K562 (cell line): Measurements from ENCODE around the gene SHMT1. TPM values are rescaled to one million over a fixed set of nuclear protein-coding genes. Genes with fewer than 3 reads are reported as not detected.

Experiments
- ATAC-seq: fragments of 200-7000 bp; cut with Tn5 transposase; 3 replicates; pipeline ENCODE4 v1.9.1; 2020; ENCODE audit warnings: moderate library complexity
- BruUV-seq: library from RNA; stranded (reverse); fragments of 400-500 nt; replicated peaks from 2 replicates; lab custom pipeline; 2021; lab: Mats Ljungman, UMichigan
- CTCF ChIA-PET: fragments of 300-600 bp; formaldehyde crosslinking; extraction: SDS; loops from one replicate; lab custom pipeline; 2021; ENCODE audit warnings: low intra/inter-chr PET ratio; lab: Yijun Ruan, JAX
- POLR2A ChIA-PET: fragments of 300-600, 350-650 bp; sonication (Branson Sonifier 250); formaldehyde crosslinking; extraction: SDS; loops from one replicate; lab custom pipeline; 2021; ENCODE audit warnings: antibody characterized with exemption, inconsistent platforms; lab: Yijun Ruan, JAX
- DNase-seq, 4 experiments: peaks; one replicate each; pipeline versions ENCODE4 v3.0.0 to v3.0.0-alpha.2; 2011 to 2018; ENCODE audit warnings: low spot score in 3 of 4, mixed read lengths in 3 of 4; ENCODE audit errors: extremely low read depth in 1 of 4
- FAIRE-seq: peaks from 2 replicates; lab custom pipeline; 2011; peaks lifted over from hg19 to GRCh38; lab: Jason Lieb, UNC
- H2AFZ ChIP-seq: 2 replicates; pipeline ENCODE4 v1.6.0; 2011; ENCODE audit warnings: low read depth, low read length, control low read depth, inconsistent platforms
- H3K27ac ChIP-seq: fragments of 200-600 bp; 3 replicates; pipeline ENCODE4 v1.8.0; 2011; ENCODE audit warnings: low read depth, mild to moderate bottlenecking, control low read depth, inconsistent platforms, low read length, moderate library complexity, mixed read lengths; ENCODE audit errors: extremely low read depth
- H3K27me3 ChIP-seq, 2 experiments: fragments of 300-600 bp in 1 of 2; 2 replicates in 1 of 2; 3 replicates in 1 of 2; pipeline versions ENCODE4 v1.6.0 to v1.8.0; 2011; ENCODE audit warnings: inconsistent platforms in 2 of 2, low read length in 2 of 2, mild to moderate bottlenecking in 1 of 2, mixed read lengths in 1 of 2, moderate library complexity in 1 of 2; ENCODE audit not compliant: control insufficient read depth in 2 of 2, insufficient read depth in 2 of 2
- H3K36me3 ChIP-seq: fragments of 300-600 bp; 3 replicates; pipeline ENCODE4 v1.8.0; 2011; ENCODE audit warnings: mild to moderate bottlenecking, low read length, inconsistent platforms; ENCODE audit not compliant: control insufficient read depth, insufficient read depth
- H3K4me1 ChIP-seq, 2 experiments: fragments of 200-600 bp in 1 of 2; replicated peaks in 1 of 2; 2 replicates in 1 of 2; 3 replicates in 1 of 2; pipeline versions ENCODE4 v1.5.1 to v1.8.0; 2011; ENCODE audit warnings: inconsistent platforms in 2 of 2, low read length in 2 of 2, mild to moderate bottlenecking in 1 of 2, mixed read lengths in 1 of 2, moderate library complexity in 1 of 2; ENCODE audit not compliant: control insufficient read depth in 2 of 2, insufficient read depth in 2 of 2
- H3K4me2 ChIP-seq: 2 replicates; pipeline ENCODE4 v1.6.1; 2011; ENCODE audit warnings: low read length, control low read depth, inconsistent platforms, mixed read lengths; ENCODE audit not compliant: insufficient read depth
- H3K4me3 ChIP-seq: fragments of 200-600 bp; sonication (generic), shearing (Covaris generic); 2 replicates; pipeline ENCODE4 v1.5.1; 2016; ENCODE audit warnings: control low read depth, inconsistent platforms
- H3K79me2 ChIP-seq: fragments of 200-600 bp; 3 replicates; pipeline ENCODE4 v1.8.0; 2011; ENCODE audit warnings: low read length, inconsistent platforms; ENCODE audit not compliant: control insufficient read depth, insufficient read depth
- H3K9ac ChIP-seq, 2 experiments: 2 replicates each; pipeline versions ENCODE4 v1.6.0 to v1.6.1; 2011; ENCODE audit warnings: low read depth in 2 of 2, low read length in 2 of 2, control low read depth in 1 of 2, inconsistent platforms in 1 of 2, mild to moderate bottlenecking in 1 of 2, mixed read lengths in 1 of 2; ENCODE audit not compliant: insufficient read depth in 1 of 2
- H3K9me1 ChIP-seq: one replicate; pipeline ENCODE4 v1.6.0; 2011; ENCODE audit warnings: inconsistent platforms, mild to moderate bottlenecking, low read length, moderate library complexity; ENCODE audit not compliant: control insufficient read depth, insufficient read depth
- H3K9me3 ChIP-seq: replicated peaks from 2 replicates; pipeline ENCODE4 v1.5.1; 2011; ENCODE audit warnings: low read depth, low read length, inconsistent platforms; ENCODE audit not compliant: control insufficient read depth, insufficient read depth
- H4K20me1 ChIP-seq: replicated peaks from 2 replicates; pipeline ENCODE4 v1.6.1; 2011; ENCODE audit warnings: low read length, inconsistent platforms, mixed read lengths; ENCODE audit not compliant: control insufficient read depth, insufficient read depth
- MYBL2 ChIP-seq, 2 experiments: fragments of 450-650 bp in 1 of 2; sonication (generic) in 1 of 2; formaldehyde crosslinking in 1 of 2; IDR thresholded peaks; 2 replicates each; pipeline versions ENCODE4 v1.6.1 to v1.8.1; 2017 to 2022; ENCODE audit warnings: borderline replicate concordance in 1 of 2, inconsistent platforms in 1 of 2, low read depth in 1 of 2, mild to moderate bottlenecking in 1 of 2, missing genetic modification reagents in 1 of 2, moderate library complexity in 1 of 2
- NR2C2 ChIP-seq, 2 experiments: fragments of 200-800 bp in 1 of 2; sonication (Bioruptor generic) in 1 of 2; sonication (generic) in 1 of 2; formaldehyde crosslinking in 1 of 2; IDR thresholded peaks; 2 replicates each; pipeline versions ENCODE4 v1.6.1 to v1.8.0; 2016 to 2022; ENCODE audit warnings: mild to moderate bottlenecking in 1 of 2, missing compliant biosample characterization in 1 of 2, missing genetic modification characterization in 1 of 2, missing genetic modification reagents in 1 of 2
- RBFOX2 ChIP-seq: fragments of 200-400 bp; formaldehyde crosslinking; IDR thresholded peaks from 2 replicates; pipeline ENCODE4 v1.6.1; 2017; ENCODE audit warnings: low read depth, mild to moderate bottlenecking, low read length, moderate library complexity
- RBM15 ChIP-seq: fragments of 200-400 bp; formaldehyde crosslinking; IDR thresholded peaks from 2 replicates; pipeline ENCODE4 v1.6.1; 2018; ENCODE audit warnings: mild to moderate bottlenecking, low read length, moderate library complexity; ENCODE audit not compliant: insufficient read depth
- ZSCAN32 ChIP-seq: fragments of 450-650 bp; formaldehyde crosslinking; IDR thresholded peaks from 2 replicates; pipeline ENCODE4 v1.4.0; 2020; ENCODE audit warnings: mild to moderate bottlenecking, moderate library complexity
- WGBS: fragments of 100-300 bp; shearing (Covaris generic); methylation state at CpG from one replicate; pipeline ENCODE4 v1.1.6; 2016; ENCODE audit warnings: low coverage, mixed read lengths; ENCODE audit not compliant: insufficient coverage; ENCODE audit errors: missing lambda C conversion rate; 5-methylcytosine and 5-hydroxymethylcytosine counted together
- in situ Hi-C: fragments of 300-500 bp; cut with MboI; formaldehyde crosslinking; loops from 4 replicates; pipeline ENCODE4 v1.15.0; 2018; ENCODE audit warnings: inconsistent platforms, mixed read lengths
- intact Hi-C: fragments of 100-400 bp; cut with micrococcal nuclease; formaldehyde crosslinking; loops from 2 replicates; pipeline ENCODE4 v1.14.2; 2022
- polyA plus RNA-seq, 8 experiments: library from polyadenylated mRNA; depleted of rRNA in 4 of 8; stranded (reverse) in 5 of 8; unstranded in 3 of 8; fragments of >200 nt; fragmentation: Nextera tagmentation in 2 of 8; fragmentation: Illumina TruSeq in 1 of 8; extraction: Ambion mirVana in 2 of 8; extraction: Trizol in 1 of 8; gene quantifications; 2 replicates each; pipeline versions ENCODE4 v1.2.1 to v1.2.3, GENCODE V29; 2011 to 2014; ENCODE audit warnings: inconsistent platforms in 1 of 8, missing spikeins in 1 of 8
- total RNA-seq, 7 experiments: library from RNA; depleted of rRNA in 6 of 7; stranded (reverse); fragments of >200 nt in 6 of 7; fragmentation: Illumina TruSeq in 2 of 7; extraction: Trizol in 2 of 7; gene quantifications; 2 replicates each; pipeline versions ENCODE4 v1.2.1 to v1.2.3, GENCODE V29; 2011 to 2021; ENCODE audit warnings: low replicate concordance in 1 of 7
- TF ChIP-seq, protein P1 (sequence below): fragments of 450-650 bp; IDR thresholded peaks from 2 replicates; pipeline ENCODE4 v1.6.1; 2017; ENCODE audit warnings: antibody characterized with exemption, mild to moderate bottlenecking
- TF ChIP-seq, protein P2 (sequence below): fragments of 250-450 bp; sonication (Bioruptor Pico); IDR thresholded peaks from 2 replicates; pipeline ENCODE4 v1.5.0; 2020; ENCODE audit warnings: mild to moderate bottlenecking
- TF ChIP-seq, protein P3 (sequence below): fragments of 450-650 bp; formaldehyde crosslinking; IDR thresholded peaks from 2 replicates; pipeline ENCODE4 v1.4.0; 2020; ENCODE audit warnings: mild to moderate bottlenecking, moderate library complexity

Gene SHMT1
- total and polyA plus RNA-seq, 9 of the 15 experiments (the other 6 are each of a cell fraction or from before 2014, with no cell fraction given) = 3.3 to 31.2 (median 23.3) TPM

DNA sequence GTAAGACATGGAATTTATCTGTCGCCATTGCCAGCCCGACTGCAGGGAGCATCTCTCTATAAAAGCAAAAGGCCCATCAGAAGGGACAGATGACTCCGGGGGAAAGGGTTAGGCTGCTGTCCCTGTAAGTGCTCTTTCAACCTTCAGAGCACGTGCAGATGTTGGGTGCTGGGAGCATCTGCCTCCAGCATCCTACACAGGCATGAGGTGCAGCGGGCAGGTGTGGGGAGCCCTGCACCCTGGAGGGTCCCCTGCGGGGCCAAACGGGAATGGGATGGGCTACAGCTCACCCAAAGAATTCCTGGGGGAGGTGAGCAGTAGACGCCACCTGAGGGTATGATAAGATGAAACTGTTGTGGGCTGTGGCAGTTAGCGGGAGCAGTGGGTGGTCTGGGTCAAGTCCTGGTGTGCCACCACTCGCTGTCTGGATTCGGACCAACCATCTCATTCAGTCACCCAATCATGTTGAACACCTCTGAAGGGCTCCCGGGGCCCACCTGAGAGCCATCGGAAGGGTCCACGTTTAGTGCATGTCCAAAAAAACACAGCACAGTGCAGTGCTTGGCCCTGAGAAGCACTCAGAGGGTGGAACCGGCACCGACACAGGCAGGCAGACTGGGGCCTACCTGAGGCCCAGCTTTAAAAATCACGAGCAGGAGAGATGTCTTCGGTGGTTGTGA lies 44.4 kb downstream of the SHMT1 start:
- ChIA-PET CTCF (no interaction called here), POLR2A (interaction anchor here (0.5 to 1.6 kb wide), 2 partner anchors 10 to 608 kb away, joined by 3 to 7 read pairs; no protein-coding TSS in a partner anchor)
- Histone ChIP-seq H4K20me1 (peaks cover 8% of the 10 kb centered on the region), H3K36me3 (peaks cover 38% of the 10 kb centered on the region; the same call in 2 of the 3 replicates), H3K9me3 (no peaks in the 10 kb centered on the region), H3K4me1 (peaks cover 23 to 30% of the 10 kb centered on the region in 2 experiments), H3K9ac (no peak overlapping the region), H2AFZ (no peak overlapping the region), H3K4me3 (no peak overlapping the region), H3K27ac (no peak overlapping the region), H3K79me2 (peaks cover 46% of the 10 kb centered on the region), H3K4me2 (0 out of 2 replicates have a peak overlapping the region, but pooled peaks have one; percentile 2), H3K9me1 (peaks cover 3% of the 10 kb centered on the region), H3K27me3 (no peaks in the 10 kb centered on the region)
- no TSS peak for BruUV-seq
- intact Hi-C loops = loop anchor here (5.0 kb wide), 1 partner anchor 72 kb away; no protein-coding TSS in a partner anchor
- no peak for DNase-seq
- ATAC-seq = no peak
- in situ Hi-C loops = no loop called here
- 69% methylated on average over 12 of the region's 18 CpGs for WGBS
- TF ChIP-seq NR2C2 (CRISPR knock-in tag; IDR thresholded peaks at IDR 0.05) (no peak), NR2C2 (tag; IDR thresholded peaks at IDR 0.05) (no peak), RBM15 (no peak), MYBL2 (IDR thresholded peaks at IDR 0.05; ENCODE audit: low read depth) (no peak), MYBL2 (CRISPR knock-in tag; IDR thresholded peaks at IDR 0.05; ENCODE audit: borderline replicate concordance) (no peak), ZSCAN32 (CRISPR knock-in tag) (no peak), RBFOX2 (0 out of 2 replicates have a peak, but pooled peaks have one; percentile 35)
- TF ChIP-seq, protein P1, sequence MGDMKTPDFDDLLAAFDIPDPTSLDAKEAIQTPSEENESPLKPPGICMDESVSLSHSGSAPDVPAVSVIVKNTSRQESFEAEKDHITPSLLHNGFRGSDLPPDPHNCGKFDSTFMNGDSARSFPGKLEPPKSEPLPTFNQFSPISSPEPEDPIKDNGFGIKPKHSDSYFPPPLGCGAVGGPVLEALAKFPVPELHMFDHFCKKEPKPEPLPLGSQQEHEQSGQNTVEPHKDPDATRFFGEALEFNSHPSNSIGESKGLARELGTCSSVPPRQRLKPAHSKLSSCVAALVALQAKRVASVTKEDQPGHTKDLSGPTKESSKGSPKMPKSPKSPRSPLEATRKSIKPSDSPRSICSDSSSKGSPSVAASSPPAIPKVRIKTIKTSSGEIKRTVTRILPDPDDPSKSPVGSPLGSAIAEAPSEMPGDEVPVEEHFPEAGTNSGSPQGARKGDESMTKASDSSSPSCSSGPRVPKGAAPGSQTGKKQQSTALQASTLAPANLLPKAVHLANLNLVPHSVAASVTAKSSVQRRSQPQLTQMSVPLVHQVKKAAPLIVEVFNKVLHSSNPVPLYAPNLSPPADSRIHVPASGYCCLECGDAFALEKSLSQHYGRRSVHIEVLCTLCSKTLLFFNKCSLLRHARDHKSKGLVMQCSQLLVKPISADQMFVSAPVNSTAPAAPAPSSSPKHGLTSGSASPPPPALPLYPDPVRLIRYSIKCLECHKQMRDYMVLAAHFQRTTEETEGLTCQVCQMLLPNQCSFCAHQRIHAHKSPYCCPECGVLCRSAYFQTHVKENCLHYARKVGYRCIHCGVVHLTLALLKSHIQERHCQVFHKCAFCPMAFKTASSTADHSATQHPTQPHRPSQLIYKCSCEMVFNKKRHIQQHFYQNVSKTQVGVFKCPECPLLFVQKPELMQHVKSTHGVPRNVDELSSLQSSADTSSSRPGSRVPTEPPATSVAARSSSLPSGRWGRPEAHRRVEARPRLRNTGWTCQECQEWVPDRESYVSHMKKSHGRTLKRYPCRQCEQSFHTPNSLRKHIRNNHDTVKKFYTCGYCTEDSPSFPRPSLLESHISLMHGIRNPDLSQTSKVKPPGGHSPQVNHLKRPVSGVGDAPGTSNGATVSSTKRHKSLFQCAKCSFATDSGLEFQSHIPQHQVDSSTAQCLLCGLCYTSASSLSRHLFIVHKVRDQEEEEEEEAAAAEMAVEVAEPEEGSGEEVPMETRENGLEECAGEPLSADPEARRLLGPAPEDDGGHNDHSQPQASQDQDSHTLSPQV = no peak
- TF ChIP-seq, protein P2, sequence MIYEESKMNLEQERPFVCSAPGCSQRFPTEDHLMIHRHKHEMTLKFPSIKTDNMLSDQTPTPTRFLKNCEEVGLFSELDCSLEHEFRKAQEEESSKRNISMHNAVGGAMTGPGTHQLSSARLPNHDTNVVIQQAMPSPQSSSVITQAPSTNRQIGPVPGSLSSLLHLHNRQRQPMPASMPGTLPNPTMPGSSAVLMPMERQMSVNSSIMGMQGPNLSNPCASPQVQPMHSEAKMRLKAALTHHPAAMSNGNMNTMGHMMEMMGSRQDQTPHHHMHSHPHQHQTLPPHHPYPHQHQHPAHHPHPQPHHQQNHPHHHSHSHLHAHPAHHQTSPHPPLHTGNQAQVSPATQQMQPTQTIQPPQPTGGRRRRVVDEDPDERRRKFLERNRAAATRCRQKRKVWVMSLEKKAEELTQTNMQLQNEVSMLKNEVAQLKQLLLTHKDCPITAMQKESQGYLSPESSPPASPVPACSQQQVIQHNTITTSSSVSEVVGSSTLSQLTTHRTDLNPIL = no peak
- TF ChIP-seq, protein P3, sequence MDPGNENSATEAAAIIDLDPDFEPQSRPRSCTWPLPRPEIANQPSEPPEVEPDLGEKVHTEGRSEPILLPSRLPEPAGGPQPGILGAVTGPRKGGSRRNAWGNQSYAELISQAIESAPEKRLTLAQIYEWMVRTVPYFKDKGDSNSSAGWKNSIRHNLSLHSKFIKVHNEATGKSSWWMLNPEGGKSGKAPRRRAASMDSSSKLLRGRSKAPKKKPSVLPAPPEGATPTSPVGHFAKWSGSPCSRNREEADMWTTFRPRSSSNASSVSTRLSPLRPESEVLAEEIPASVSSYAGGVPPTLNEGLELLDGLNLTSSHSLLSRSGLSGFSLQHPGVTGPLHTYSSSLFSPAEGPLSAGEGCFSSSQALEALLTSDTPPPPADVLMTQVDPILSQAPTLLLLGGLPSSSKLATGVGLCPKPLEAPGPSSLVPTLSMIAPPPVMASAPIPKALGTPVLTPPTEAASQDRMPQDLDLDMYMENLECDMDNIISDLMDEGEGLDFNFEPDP = no peak
- FAIRE-seq = no peak
